ENCODE results near the gene TEX264. TPM values are rescaled to one million over a fixed set of nuclear protein-coding genes. Genes with fewer than 3 reads are reported as not detected.

The TEX264 gene
- 38.4 and 44.6 TPM in 2 replicates for total RNA-seq

DNA sequence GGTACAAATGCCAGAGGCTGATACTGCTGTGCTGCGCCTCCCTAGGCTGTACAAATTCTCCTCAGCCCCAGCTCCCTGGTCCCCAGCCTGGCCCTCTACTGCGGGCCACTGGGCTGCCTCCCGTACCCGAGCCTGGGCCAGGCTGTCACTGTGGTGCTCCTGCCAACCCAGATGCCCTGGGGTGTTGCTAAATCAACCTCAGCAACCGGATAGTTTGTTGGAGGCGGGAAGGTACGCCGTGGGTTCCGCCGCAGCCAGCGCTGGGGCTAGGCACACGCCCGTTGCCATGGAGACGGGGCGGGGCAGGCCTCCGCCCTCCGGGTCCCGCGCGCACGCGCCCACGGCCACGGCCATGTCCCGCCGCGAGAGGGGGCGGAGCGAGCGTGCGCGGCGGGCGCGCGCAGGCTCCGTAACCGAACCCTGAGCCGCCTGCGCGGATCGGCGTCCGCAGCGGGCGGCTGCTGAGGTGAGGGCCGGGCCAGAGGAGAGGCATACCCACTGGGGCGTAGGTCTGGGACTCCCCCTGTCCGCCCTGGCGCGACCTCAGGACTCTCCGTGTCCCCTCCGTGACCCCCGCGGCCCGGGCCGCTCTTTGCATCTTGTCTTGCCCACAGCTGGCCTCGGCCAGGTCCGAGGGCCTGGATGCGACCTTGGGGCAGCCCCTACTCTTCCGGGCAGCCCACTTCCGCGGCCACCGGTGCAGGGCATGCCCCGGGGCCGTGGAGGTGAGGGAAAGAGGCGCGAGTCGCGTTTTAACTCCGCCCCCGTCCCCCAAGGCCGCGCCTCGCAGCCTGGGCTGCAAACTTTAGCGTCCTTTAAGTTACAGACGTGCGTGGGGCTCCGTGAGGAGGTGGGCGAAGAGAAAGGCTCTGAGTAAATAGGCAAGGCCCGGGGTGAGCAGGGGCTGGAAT lies at the start of gene TEX264:
Gene TEX264, plus strand, starts transcription at position 430 of the 911 bp plus-strand sequence. CDS start 3,053 bp downstream, outside the sequence.

GRCh38 chr3:51706788-51707731 lies 36.0 kb downstream of the TEX264 start, which contains the start of gene GRM2:
Gene GRM2, plus strand, starts transcription at chr3:51707068. Its CDS starts 1,916 bp downstream, at chr3:51708984.

Other genes starting within 250 kb of the TEX264 start
- gene DCAF1, start 171.2 kb upstream of the TEX264 start, total RNA-seq = 14.2 and 15.0 TPM in 2 replicates
- 13.9 and 14.0 TPM in 2 replicates for gene RAD54L2, start 132.5 kb upstream of the TEX264 start, total RNA-seq
- gene GRM2, start 35.8 kb downstream of the TEX264 start, total RNA-seq = under 0.01 and 0.09 TPM in 2 replicates
- not detected in 2 replicates for gene IQCF6, start 108.0 kb downstream of the TEX264 start, total RNA-seq
- not detected in 2 replicates for gene IQCF2, start 190.4 kb downstream of the TEX264 start, total RNA-seq
- gene IQCF5, start 204.3 kb downstream of the TEX264 start, total RNA-seq = not detected in 2 replicates
- not detected in 2 replicates for gene IQCF1, start 232.1 kb downstream of the TEX264 start, total RNA-seq

All from dermis lymphatic vessel endothelial cell (primary cell).